OCI-LY7 (cell line): ENCODE measurements around the gene MAVS. TPM values are rescaled to one million over a fixed set of nuclear protein-coding genes. Genes with fewer than 3 reads are reported as not detected.

ENCODE experiments used
- BruUV-seq: library from RNA; stranded (reverse); fragments of 400-500 nt; replicated peaks from 2 replicates; lab custom pipeline; 2021; lab: Mats Ljungman, UMichigan
- CTCF ChIA-PET: fragments of 300-600 bp; sonication (Branson Sonifier 250); formaldehyde crosslinking; loops from one replicate; lab custom pipeline; 2022; ENCODE audit warnings: antibody characterized with exemption; ENCODE audit not compliant: unreplicated experiment; lab: Charles Lee
- POLR2A ChIA-PET: fragments of 300-600 bp; sonication (Branson Sonifier 250); formaldehyde crosslinking; loops from one replicate; lab custom pipeline; 2022; ENCODE audit warnings: antibody characterized with exemption; lab: Charles Lee
- DNase-seq: peaks from one replicate; pipeline ENCODE4 v3.0.0-alpha.2; 2015; ENCODE audit warnings: low spot score
- H2AFZ ChIP-seq: fragments of 200-600 bp; sonication (generic), shearing (Covaris generic); 2 replicates; pipeline ENCODE4 v1.6.1; 2014; ENCODE audit warnings: mild to moderate bottlenecking, antibody characterized with exemption, low read length, moderate library complexity
- H3K27ac ChIP-seq: fragments of 200-600 bp; sonication (generic); 2 replicates; pipeline ENCODE4 v1.5.1; 2014; ENCODE audit warnings: mixed run types, low read depth, mild to moderate bottlenecking, moderate library complexity, low read length, inconsistent platforms; ENCODE audit not compliant: poor library complexity, severe bottlenecking
- H3K36me3 ChIP-seq: fragments of 200-600 bp; sonication (generic); 2 replicates; pipeline ENCODE4 v1.6.1; 2014; ENCODE audit warnings: mild to moderate bottlenecking, antibody characterized with exemption, low read length, moderate library complexity, mixed read lengths; ENCODE audit not compliant: insufficient read depth
- H3K4me1 ChIP-seq: fragments of 200-600 bp; sonication (generic); 2 replicates; pipeline ENCODE4 v1.5.1; 2014; ENCODE audit warnings: mild to moderate bottlenecking, low read length; ENCODE audit not compliant: insufficient read depth, poor library complexity, severe bottlenecking
- H3K4me2 ChIP-seq: fragments of 200-600 bp; sonication (generic); 2 replicates; pipeline ENCODE4 v1.6.1; 2014; ENCODE audit warnings: mild to moderate bottlenecking, low read length
- H3K4me3 ChIP-seq: fragments of 200-600 bp; sonication (generic); 2 replicates; pipeline ENCODE4 v1.5.1; 2014; ENCODE audit warnings: mild to moderate bottlenecking, low read depth, low read length; ENCODE audit not compliant: poor library complexity, severe bottlenecking
- H3K79me2 ChIP-seq: fragments of 200-600 bp; sonication (generic); 2 replicates; pipeline ENCODE4 v1.6.1; 2016; ENCODE audit warnings: low read depth, mild to moderate bottlenecking, low read length, moderate library complexity, mixed read lengths; ENCODE audit not compliant: insufficient read depth
- H3K9me2 ChIP-seq: fragments of 200-600 bp; sonication (generic); 2 replicates; pipeline ENCODE4 v1.6.1; 2016; ENCODE audit warnings: mild to moderate bottlenecking, low read length, mixed read lengths; ENCODE audit not compliant: insufficient read depth
- H3K9me3 ChIP-seq: fragments of 200-600 bp; sonication (generic); 2 replicates; pipeline ENCODE4 v1.6.1; 2014; ENCODE audit warnings: mild to moderate bottlenecking, mixed run types, low read length, mixed read lengths
- H4K20me1 ChIP-seq: fragments of 200-600 bp; sonication (generic); 2 replicates; pipeline ENCODE4 v1.6.1; 2014; ENCODE audit warnings: mild to moderate bottlenecking, antibody characterized with exemption, low read length, moderate library complexity, mixed read lengths; ENCODE audit not compliant: insufficient read depth
- EZH2phosphoT487 ChIP-seq: fragments of 200-600 bp; sonication (generic); IDR thresholded peaks from 2 replicates; pipeline ENCODE4 v1.6.1; 2018; ENCODE audit warnings: low read depth, borderline replicate concordance, mild to moderate bottlenecking, mixed run types, antibody characterized with exemption, low read length, moderate library complexity, mixed read lengths
- intact Hi-C: fragments of 100-400 bp; cut with micrococcal nuclease; formaldehyde crosslinking; loops from one replicate; pipeline ENCODE4 v1.10.0; 2022; ENCODE audit not compliant: unreplicated experiment
- total RNA-seq, 2 experiments: library from RNA; depleted of rRNA in 1 of 2; stranded (reverse); fragments of >200 nt in 1 of 2; shearing (Covaris generic) in 1 of 2; gene quantifications; 2 replicates each; pipeline ENCODE4 v1.2.3, GENCODE V29; 2014 to 2022
- TF ChIP-seq, protein P1 (sequence below): fragments of 200-600 bp; sonication (generic); conservative IDR thresholded peaks from 2 replicates; pipeline ENCODE4 v1.5.1; 2014; ENCODE audit warnings: mild to moderate bottlenecking, antibody characterized with exemption, low read length, moderate library complexity, mixed read lengths

MAVS gene
- total RNA-seq, 2 experiments from 2014 or later, result 19.8 to 35.5 TPM

- peaks cover 13% of the 10 kb centered on the region; the same call in 1 of the 2 replicates for H3K36me3 ChIP-seq
- intact Hi-C loops, result loop anchor here (1.0 kb wide), 3 partner anchors 24 to 33 kb away; partner anchors contain the start of genes CDC25B and MAVS
- ChIA-PET POLR2A (interaction anchor here (0.6 to 2.5 kb wide), 10 partner anchors 9 to 1366 kb away, joined by 3 to 16 read pairs (median 4); partner anchors contain the start of genes ADISSP and CENPB), CTCF (interaction anchor here (1.4 to 2.5 kb wide), 2 partner anchors 21 to 34 kb away, joined by 4 to 9 read pairs; partner anchors contain the start of gene CENPB)
- BruUV-seq, result no TSS peak
- H3K9me2 ChIP-seq, result no peaks in the 10 kb centered on the region
- peak within 1 kb of the TSS; percentile 99 for H3K4me2 ChIP-seq
- no peaks in the 10 kb centered on the region for H3K9me3 ChIP-seq
- peak within 1 kb of the TSS; percentile 70 for H3K27ac ChIP-seq
- peak within 1 kb of the TSS; percentile 94 for H2AFZ ChIP-seq
- DNase-seq, result peak; percentile 97
- H4K20me1 ChIP-seq, result no peaks in the 10 kb centered on the region
- TF ChIP-seq, protein P1, sequence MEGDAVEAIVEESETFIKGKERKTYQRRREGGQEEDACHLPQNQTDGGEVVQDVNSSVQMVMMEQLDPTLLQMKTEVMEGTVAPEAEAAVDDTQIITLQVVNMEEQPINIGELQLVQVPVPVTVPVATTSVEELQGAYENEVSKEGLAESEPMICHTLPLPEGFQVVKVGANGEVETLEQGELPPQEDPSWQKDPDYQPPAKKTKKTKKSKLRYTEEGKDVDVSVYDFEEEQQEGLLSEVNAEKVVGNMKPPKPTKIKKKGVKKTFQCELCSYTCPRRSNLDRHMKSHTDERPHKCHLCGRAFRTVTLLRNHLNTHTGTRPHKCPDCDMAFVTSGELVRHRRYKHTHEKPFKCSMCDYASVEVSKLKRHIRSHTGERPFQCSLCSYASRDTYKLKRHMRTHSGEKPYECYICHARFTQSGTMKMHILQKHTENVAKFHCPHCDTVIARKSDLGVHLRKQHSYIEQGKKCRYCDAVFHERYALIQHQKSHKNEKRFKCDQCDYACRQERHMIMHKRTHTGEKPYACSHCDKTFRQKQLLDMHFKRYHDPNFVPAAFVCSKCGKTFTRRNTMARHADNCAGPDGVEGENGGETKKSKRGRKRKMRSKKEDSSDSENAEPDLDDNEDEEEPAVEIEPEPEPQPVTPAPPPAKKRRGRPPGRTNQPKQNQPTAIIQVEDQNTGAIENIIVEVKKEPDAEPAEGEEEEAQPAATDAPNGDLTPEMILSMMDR, result peak; percentile 98
- no peak for TF ChIP-seq EZH2phosphoT487
- H3K79me2 ChIP-seq, result peaks cover 9% of the 10 kb centered on the region; the same call in 1 of the 2 replicates
- H3K4me1 ChIP-seq, result peaks cover 37% of the 10 kb centered on the region
- peak within 1 kb of the TSS; percentile 91 for H3K4me3 ChIP-seq
These were observed 26.4 kb upstream of the MAVS start, which contains the start of gene AP5S1 for GRCh38 chr20:3820048-3820900. Gene AP5S1 (plus strand): TSS chr20:3820547. CDS start chr20:3822118, 1,571 bp downstream.

GRCh38 chr20:3820901-3821727, 25.5 kb upstream of the MAVS start:
- no peaks in the 10 kb centered on the region for H3K9me2 ChIP-seq
- H3K9me3 ChIP-seq, result no peaks in the 10 kb centered on the region
- H4K20me1 ChIP-seq, result no peaks in the 10 kb centered on the region
- peak overlapping the region; percentile 94 for H2AFZ ChIP-seq
- peak overlapping the region; percentile 70 for H3K27ac ChIP-seq
- POLR2A ChIA-PET, result interaction anchor here (0.6 to 2.5 kb wide), 10 partner anchors 10 to 1365 kb away, joined by 3 to 16 read pairs (median 4); partner anchors contain the start of genes ADISSP and CENPB
- BruUV-seq, result TSS peak; percentile 89
- peaks cover 17% of the 10 kb centered on the region; the same call in 1 of the 2 replicates for H3K36me3 ChIP-seq
- intact Hi-C loops, result loop anchor here (1.0 kb wide), 3 partner anchors 25 to 34 kb away; partner anchors contain the start of genes CDC25B and MAVS
- H3K4me3 ChIP-seq, result peak overlapping the region; percentile 91
- CTCF ChIA-PET, result interaction anchor here (0.6 to 2.5 kb wide), 2 partner anchors 22 to 507 kb away, joined by 5 to 9 read pairs; no protein-coding TSS in a partner anchor
- peaks cover 32% of the 10 kb centered on the region for H3K4me1 ChIP-seq
- TF ChIP-seq, protein P1, result no peak
- no peak for TF ChIP-seq EZH2phosphoT487
- H3K79me2 ChIP-seq, result peaks cover 9% of the 10 kb centered on the region; the same call in 1 of the 2 replicates
- peak overlapping the region; percentile 99 for H3K4me2 ChIP-seq
- DNase-seq, result no peak
